ENCODE data around the gene LAMC1. TPM values are rescaled to one million over a fixed set of nuclear protein-coding genes. Genes with fewer than 3 reads are reported as not detected.

The LAMC1 gene
- total RNA-seq, 2 donors from 2014 or later, result 273 to 362 TPM

DNA sequence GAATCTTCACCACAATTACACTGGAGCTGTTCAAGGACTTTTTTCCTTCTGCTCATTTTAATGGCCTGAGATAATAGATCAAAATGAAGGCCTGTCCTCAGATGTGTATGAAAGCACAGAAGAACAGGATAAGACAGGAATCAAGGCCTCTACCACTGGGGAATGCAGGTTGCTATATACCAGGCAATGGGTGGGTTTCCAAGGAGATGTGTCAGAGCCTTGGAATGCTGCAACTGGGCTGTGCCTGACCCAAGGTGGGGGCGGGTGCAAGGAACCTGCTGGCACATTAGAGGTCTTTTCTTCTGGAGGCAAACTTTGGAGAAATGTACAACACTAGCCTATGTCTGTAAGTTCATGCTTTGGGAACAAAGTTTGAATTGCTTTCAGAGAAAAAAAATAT lies 141.1 kb downstream of the LAMC1 start:
- H3K27ac ChIP-seq, result no peak overlapping the region
- ATAC-seq (ENCODE audit: insufficient number of reproducible peaks, low FRiP score, low read depth), result no peak
- TF ChIP-seq, protein P1, sequence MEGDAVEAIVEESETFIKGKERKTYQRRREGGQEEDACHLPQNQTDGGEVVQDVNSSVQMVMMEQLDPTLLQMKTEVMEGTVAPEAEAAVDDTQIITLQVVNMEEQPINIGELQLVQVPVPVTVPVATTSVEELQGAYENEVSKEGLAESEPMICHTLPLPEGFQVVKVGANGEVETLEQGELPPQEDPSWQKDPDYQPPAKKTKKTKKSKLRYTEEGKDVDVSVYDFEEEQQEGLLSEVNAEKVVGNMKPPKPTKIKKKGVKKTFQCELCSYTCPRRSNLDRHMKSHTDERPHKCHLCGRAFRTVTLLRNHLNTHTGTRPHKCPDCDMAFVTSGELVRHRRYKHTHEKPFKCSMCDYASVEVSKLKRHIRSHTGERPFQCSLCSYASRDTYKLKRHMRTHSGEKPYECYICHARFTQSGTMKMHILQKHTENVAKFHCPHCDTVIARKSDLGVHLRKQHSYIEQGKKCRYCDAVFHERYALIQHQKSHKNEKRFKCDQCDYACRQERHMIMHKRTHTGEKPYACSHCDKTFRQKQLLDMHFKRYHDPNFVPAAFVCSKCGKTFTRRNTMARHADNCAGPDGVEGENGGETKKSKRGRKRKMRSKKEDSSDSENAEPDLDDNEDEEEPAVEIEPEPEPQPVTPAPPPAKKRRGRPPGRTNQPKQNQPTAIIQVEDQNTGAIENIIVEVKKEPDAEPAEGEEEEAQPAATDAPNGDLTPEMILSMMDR (IDR thresholded peaks at IDR 0.05), result no peak
- H3K4me3 ChIP-seq, result no peak overlapping the region
- no peak for DNase-seq (ENCODE audit: low spot score)
- H3K27me3 ChIP-seq (replicated peaks; ENCODE audit: insufficient read depth), result no peaks in the 10 kb centered on the region
- no peaks in the 10 kb centered on the region for H3K4me1 ChIP-seq (ENCODE audit: control insufficient read depth in 1 of 2, low read depth in 2 of 2)
- no peaks in the 10 kb centered on the region for H3K9me3 ChIP-seq
- no peaks in the 10 kb centered on the region for H3K36me3 ChIP-seq

GRCh38 chr1:183164963-183165362 lies 141.7 kb downstream of the LAMC1 start:
- ATAC-seq (ENCODE audit: insufficient number of reproducible peaks, low FRiP score, low read depth), result no peak
- TF ChIP-seq, protein P1 (IDR thresholded peaks at IDR 0.05), result no peak
- H3K27ac ChIP-seq, result no peak overlapping the region
- H3K27me3 ChIP-seq (replicated peaks; ENCODE audit: insufficient read depth), result no peaks in the 10 kb centered on the region
- H3K9me3 ChIP-seq, result no peaks in the 10 kb centered on the region
- H3K4me1 ChIP-seq (ENCODE audit: control insufficient read depth in 1 of 2, low read depth in 2 of 2), result no peaks in the 10 kb centered on the region
- no peaks in the 10 kb centered on the region for H3K36me3 ChIP-seq
- DNase-seq (ENCODE audit: low spot score), result no peak
- no peak overlapping the region for H3K4me3 ChIP-seq

DNA sequence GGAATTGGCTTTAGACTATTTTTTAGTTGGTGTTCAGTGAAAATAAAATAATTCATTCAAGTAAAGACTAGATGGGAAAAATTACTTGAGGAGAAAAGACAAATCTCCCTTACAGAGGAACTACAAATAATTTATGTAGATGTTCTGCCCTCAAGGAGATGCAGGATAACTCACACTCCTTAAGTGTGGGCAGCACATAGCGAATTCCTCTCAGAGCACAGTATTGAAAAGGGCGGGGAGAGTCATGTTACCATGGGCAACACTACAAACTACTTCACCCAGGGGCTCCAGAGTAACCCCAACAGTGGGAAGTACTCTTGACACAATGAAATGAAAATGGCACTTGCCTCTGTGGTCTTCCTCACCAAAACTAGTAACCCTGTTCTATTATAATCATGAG lies 142.2 kb downstream of the LAMC1 start:
- TF ChIP-seq, protein P1 (IDR thresholded peaks at IDR 0.05), result no peak
- Histone ChIP-seq H3K27ac (no peak overlapping the region), H3K4me3 (no peak overlapping the region), H3K27me3 (replicated peaks; ENCODE audit: insufficient read depth) (no peaks in the 10 kb centered on the region), H3K4me1 (ENCODE audit: control insufficient read depth in 1 of 2, low read depth in 2 of 2) (no peaks in the 10 kb centered on the region), H3K36me3 (no peaks in the 10 kb centered on the region), H3K9me3 (no peaks in the 10 kb centered on the region)
- no peak for ATAC-seq (ENCODE audit: insufficient number of reproducible peaks, low FRiP score, low read depth)
- DNase-seq (ENCODE audit: low spot score), result no peak

DNA sequence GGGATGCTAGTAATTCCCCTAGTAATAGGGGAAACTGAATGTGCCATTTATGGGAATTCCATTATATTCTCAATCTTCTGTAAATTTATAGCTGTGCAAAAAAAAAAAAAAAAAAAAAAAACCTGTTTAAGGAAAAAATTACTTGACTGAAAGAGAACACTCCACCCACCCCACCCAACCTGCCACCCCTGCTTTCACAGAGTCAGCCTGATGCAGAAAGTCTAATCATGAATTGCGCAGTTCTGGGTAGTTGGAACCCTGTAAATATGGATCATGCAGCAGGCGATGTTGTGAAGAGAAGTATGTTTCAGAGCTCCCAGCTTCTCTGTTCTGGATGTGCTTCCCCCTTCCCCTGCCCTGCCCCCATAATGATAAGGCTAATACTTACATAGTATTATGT lies 143.2 kb downstream of the LAMC1 start:
- no peaks in the 10 kb centered on the region for H3K9me3 ChIP-seq
- H3K27me3 ChIP-seq (replicated peaks; ENCODE audit: insufficient read depth), result no peaks in the 10 kb centered on the region
- no peak overlapping the region for H3K4me3 ChIP-seq
- TF ChIP-seq, protein P1 (IDR thresholded peaks at IDR 0.05), result no peak
- no peak for DNase-seq (ENCODE audit: low spot score)
- H3K36me3 ChIP-seq, result no peaks in the 10 kb centered on the region
- H3K4me1 ChIP-seq (ENCODE audit: control insufficient read depth in 1 of 2, low read depth in 2 of 2), result no peaks in the 10 kb centered on the region
- H3K27ac ChIP-seq, result no peak overlapping the region
- ATAC-seq (ENCODE audit: insufficient number of reproducible peaks, low FRiP score, low read depth), result no peak

- ATAC-seq (ENCODE audit: insufficient number of reproducible peaks, low FRiP score, low read depth) (no peak), DNase-seq (ENCODE audit: low spot score) (no peak)
- H3K27ac ChIP-seq, result no peak overlapping the region
- no peaks in the 10 kb centered on the region for H3K36me3 ChIP-seq
- no peaks in the 10 kb centered on the region for H3K27me3 ChIP-seq (replicated peaks; ENCODE audit: insufficient read depth)
- no peaks in the 10 kb centered on the region for H3K4me1 ChIP-seq (ENCODE audit: control insufficient read depth in 1 of 2, low read depth in 2 of 2)
- TF ChIP-seq, protein P1 (IDR thresholded peaks at IDR 0.05), result no peak
- no peaks in the 10 kb centered on the region for H3K9me3 ChIP-seq
- H3K4me3 ChIP-seq, result no peak overlapping the region
These were observed 144.5 kb downstream of the LAMC1 start for GRCh38 chr1:183167676-183168075.
